HepG2 (cell line): ENCODE results near the gene LAMA5. TPM values are rescaled to one million over a fixed set of nuclear protein-coding genes. Genes with fewer than 3 reads are reported as not detected.

ENCODE experiments used
- AHDC1 ChIP-seq: sonication (generic); formaldehyde crosslinking; IDR thresholded peaks from 2 replicates; pipeline ENCODE4 v1.5.1; 2020; ENCODE audit warnings: mild to moderate bottlenecking, missing genetic modification reagents, borderline replicate concordance
- ATF5 ChIP-seq: sonication (generic); formaldehyde crosslinking; IDR thresholded peaks from 2 replicates; pipeline ENCODE4 v1.4.0; 2020; ENCODE audit warnings: mild to moderate bottlenecking, low read depth, missing genetic modification reagents
- DNMT3B ChIP-seq: conservative IDR thresholded peaks from 2 replicates; pipeline ENCODE4 v1.6.1; 2016; ENCODE audit warnings: missing biosample characterization, control low read depth
- GATAD2A ChIP-seq: IDR thresholded peaks from 2 replicates; pipeline ENCODE4 v1.6.1; 2016
- HDAC2 ChIP-seq: sonication (generic); formaldehyde crosslinking; IDR thresholded peaks from 2 replicates; pipeline ENCODE4 v1.4.0; 2020; ENCODE audit warnings: missing genetic modification reagents
- HES4 ChIP-seq: sonication (generic); formaldehyde crosslinking; IDR thresholded peaks from 2 replicates; pipeline ENCODE4 v1.9.0; 2021; ENCODE audit warnings: mild to moderate bottlenecking, missing genetic modification reagents, borderline replicate concordance
- HOXA3 ChIP-seq: sonication (generic); formaldehyde crosslinking; IDR thresholded peaks from 2 replicates; pipeline ENCODE4 v1.5.0; 2020; ENCODE audit warnings: missing genetic modification reagents
- ISX ChIP-seq: sonication (generic); formaldehyde crosslinking; conservative IDR thresholded peaks from 2 replicates; pipeline ENCODE4 v1.5.0; 2020; ENCODE audit warnings: missing genetic modification reagents
- NBN ChIP-seq: fragments of 450-650 bp; conservative IDR thresholded peaks from 2 replicates; pipeline ENCODE4 v1.6.1; 2017
- NR2F2 ChIP-seq: IDR thresholded peaks from 2 replicates; pipeline ENCODE4 v1.6.1; 2012; ENCODE audit warnings: low read depth, inconsistent platforms, borderline replicate concordance
- PHF20 ChIP-seq: sonication (generic); formaldehyde crosslinking; IDR thresholded peaks from 2 replicates; pipeline ENCODE4 v1.5.0; 2020; ENCODE audit warnings: mild to moderate bottlenecking, missing genetic modification reagents
- RBFOX2 ChIP-seq: fragments of 200-400 bp; formaldehyde crosslinking; IDR thresholded peaks from 2 replicates; pipeline ENCODE4 v1.6.1; 2017; ENCODE audit warnings: low read depth, mild to moderate bottlenecking, low read length
- SRY ChIP-seq: sonication (generic); formaldehyde crosslinking; IDR thresholded peaks from 2 replicates; pipeline ENCODE4 v1.8.0; 2022; ENCODE audit warnings: mild to moderate bottlenecking, missing genetic modification reagents
- TCF7L2 ChIP-seq: IDR thresholded peaks from 2 replicates; pipeline ENCODE4 v1.6.1; 2011; ENCODE audit warnings: mild to moderate bottlenecking, low read depth, low read length, moderate library complexity
- ZBTB37 ChIP-seq: sonication (generic); formaldehyde crosslinking; IDR thresholded peaks from 2 replicates; pipeline ENCODE4 v1.4.0; 2020; ENCODE audit warnings: mild to moderate bottlenecking, missing genetic modification reagents
- ZNF33B ChIP-seq: sonication (generic); formaldehyde crosslinking; IDR thresholded peaks from 2 replicates; pipeline ENCODE4 v1.5.1; 2020; ENCODE audit warnings: mild to moderate bottlenecking, missing genetic modification reagents
- ZNF704 ChIP-seq: sonication (generic); formaldehyde crosslinking; IDR thresholded peaks from 2 replicates; pipeline ENCODE4 v1.8.1; 2023; ENCODE audit warnings: mild to moderate bottlenecking, inconsistent platforms, moderate library complexity, missing genetic modification reagents, borderline replicate concordance
- polyA plus RNA-seq, 8 experiments: library from polyadenylated mRNA; depleted of rRNA in 3 of 8; stranded (reverse) in 7 of 8; unstranded in 1 of 8; fragments of >200 nt; fragmentation: Illumina TruSeq in 4 of 8; extraction: Trizol in 4 of 8; gene quantifications; 2 replicates each; pipeline versions ENCODE4 v1.2.1 to v1.2.3, GENCODE V29; 2011 to 2016; ENCODE audit warnings: low read depth in 4 of 8, missing spikeins in 1 of 8, mixed read lengths in 1 of 8; ENCODE audit not compliant: insufficient read depth in 1 of 8
- total RNA-seq, 5 experiments: library from RNA; depleted of rRNA; stranded (reverse); fragments of >200 nt; fragmentation: Illumina TruSeq; extraction: Trizol; gene quantifications; 2 replicates each; pipeline ENCODE4 v1.2.3, GENCODE V29; 2016; ENCODE audit warnings: low read depth in 1 of 5
- TF ChIP-seq, protein P1 (sequence below): sonication (generic); formaldehyde crosslinking; IDR thresholded peaks from 2 replicates; pipeline ENCODE4 v1.5.0; 2020; ENCODE audit warnings: mild to moderate bottlenecking, missing genetic modification reagents

LAMA5 gene
- total and polyA plus RNA-seq, 2 of the 13 experiments (the other 11 are each of a cell fraction or from before 2014, with no cell fraction given), result 21.0 to 44.7 TPM

DNA sequence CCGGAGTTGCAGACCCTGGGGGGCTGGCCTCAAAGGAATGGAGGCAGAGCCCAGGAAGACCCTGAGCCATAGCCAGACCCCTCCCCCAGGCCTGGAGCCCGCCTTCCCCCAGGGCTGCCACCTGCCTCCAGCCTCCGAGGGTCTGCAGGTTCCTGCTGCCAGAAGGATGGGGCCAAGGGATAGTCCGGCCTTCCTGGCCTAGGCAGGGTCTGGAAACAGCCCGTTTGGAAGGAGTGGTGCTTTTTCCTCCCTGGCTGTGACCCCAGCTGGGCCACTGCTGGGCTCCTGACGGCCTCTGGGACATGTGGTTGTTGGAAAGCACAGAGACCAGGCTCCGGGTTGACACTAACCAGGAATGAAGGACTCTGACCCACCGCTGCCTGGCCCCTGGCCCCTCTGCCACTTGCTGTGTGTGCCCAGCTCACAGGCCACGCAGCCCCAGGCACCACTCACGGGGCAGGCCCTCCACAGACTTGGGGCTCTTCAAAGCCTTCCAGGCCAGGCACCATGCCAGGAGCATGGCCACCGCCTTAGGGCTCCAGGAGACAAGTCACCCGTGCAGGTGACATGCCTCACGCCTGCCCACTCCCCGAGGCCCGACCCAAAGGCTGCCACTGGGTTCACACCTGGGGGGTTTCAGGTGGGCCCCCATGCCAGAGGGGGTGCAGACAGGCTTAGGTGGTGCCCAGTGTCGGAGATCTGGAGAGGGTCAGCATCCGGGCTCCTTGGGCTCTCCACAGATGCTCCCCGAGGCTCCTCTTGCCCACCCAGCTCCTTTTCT is 3.9 kb upstream of the LAMA5 start (continued):
- TF ChIP-seq ZNF33B (CRISPR knock-in tag) (peak; percentile 86; the same call in 1 of the 2 replicates), NBN (no peak), ATF5 (CRISPR knock-in tag) (no peak; the same call in 1 of the 2 replicates), TCF7L2 (no peak), HDAC2 (CRISPR knock-in tag) (peak; percentile 91; the same call in 1 of the 2 replicates), ISX (CRISPR knock-in tag) (no peak), HOXA3 (CRISPR knock-in tag) (peak; percentile 79), NR2F2 (peak; percentile 57; the same call in 1 of the 2 replicates), ZNF704 (CRISPR knock-in tag) (0 out of 2 replicates have a peak, but pooled peaks have one; percentile 28), ZBTB37 (CRISPR knock-in tag) (peak; percentile 35; the same call in 1 of the 2 replicates), DNMT3B (CRISPR knock-in tag) (no peak), RBFOX2 (peak; percentile 74), GATAD2A (CRISPR knock-in tag) (peak; percentile 87), SRY (peak; percentile 87), HES4 (CRISPR knock-in tag) (0 out of 2 replicates have a peak, but pooled peaks have one; percentile 73), PHF20 (CRISPR knock-in tag) (peak; percentile 44; the same call in 1 of the 2 replicates), AHDC1 (CRISPR knock-in tag) (peak; percentile 70; the same call in 1 of the 2 replicates)
- TF ChIP-seq, protein P1, sequence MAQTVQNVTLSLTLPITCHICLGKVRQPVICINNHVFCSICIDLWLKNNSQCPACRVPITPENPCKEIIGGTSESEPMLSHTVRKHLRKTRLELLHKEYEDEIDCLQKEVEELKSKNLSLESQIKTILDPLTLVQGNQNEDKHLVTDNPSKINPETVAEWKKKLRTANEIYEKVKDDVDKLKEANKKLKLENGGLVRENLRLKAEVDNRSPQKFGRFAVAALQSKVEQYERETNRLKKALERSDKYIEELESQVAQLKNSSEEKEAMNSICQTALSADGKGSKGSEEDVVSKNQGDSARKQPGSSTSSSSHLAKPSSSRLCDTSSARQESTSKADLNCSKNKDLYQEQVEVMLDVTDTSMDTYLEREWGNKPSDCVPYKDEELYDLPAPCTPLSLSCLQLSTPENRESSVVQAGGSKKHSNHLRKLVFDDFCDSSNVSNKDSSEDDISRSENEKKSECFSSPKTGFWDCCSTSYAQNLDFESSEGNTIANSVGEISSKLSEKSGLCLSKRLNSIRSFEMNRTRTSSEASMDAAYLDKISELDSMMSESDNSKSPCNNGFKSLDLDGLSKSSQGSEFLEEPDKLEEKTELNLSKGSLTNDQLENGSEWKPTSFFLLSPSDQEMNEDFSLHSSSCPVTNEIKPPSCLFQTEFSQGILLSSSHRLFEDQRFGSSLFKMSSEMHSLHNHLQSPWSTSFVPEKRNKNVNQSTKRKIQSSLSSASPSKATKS (CRISPR knock-in tag), result no peak
